Activated T-cell treated with anti-CD3 and anti-CD28 coated beads, Interleukin-2, amount 50 U/mL, for 72 hours (primary cell): ENCODE data around the gene ZC3H10. TPM values are rescaled to one million over a fixed set of nuclear protein-coding genes. Genes with fewer than 3 reads are reported as not detected.
A peak's percentile ranks its signal among the peaks of the same experiment; 100 is the strongest.
"Not testable (repeated sequence)": the region's sequence is repeated elsewhere in the genome, so short reads cannot be mapped to it uniquely, and the experiment has no call there.

Source experiments
- ATAC-seq, 2 donors: fragments of 150-1000 bp; cut with Tn5 transposase; replicated peaks in 1 of 2; 2 replicates each; pipeline ENCODE4 v1.10.0; 2021; ENCODE audit warnings: moderate library complexity in 2 of 2, mild to moderate bottlenecking in 1 of 2
- DNase-seq, 2 donors: peaks; one replicate each; pipeline ENCODE4 v3.0.0; 2021 to 2022; ENCODE audit warnings: mixed read lengths in 1 of 2
- H3K27ac Mint-ChIP-seq: one replicate; pipeline ENCODE4 v1.8.0; 2022; ENCODE audit warnings: mild to moderate bottlenecking, moderate library complexity, mixed read lengths
- H3K27me3 Mint-ChIP-seq: one replicate; pipeline ENCODE4 v1.8.0; 2022; ENCODE audit warnings: low read depth, mixed read lengths
- H3K36me3 Mint-ChIP-seq, 2 donors: one replicate each; pipeline ENCODE4 v1.8.0; 2022; ENCODE audit warnings: mixed read lengths in 2 of 2, mild to moderate bottlenecking in 1 of 2; ENCODE audit not compliant: insufficient read depth in 2 of 2
- H3K4me1 Mint-ChIP-seq: one replicate; pipeline ENCODE4 v1.8.0; 2022; ENCODE audit warnings: low read depth, mixed read lengths
- H3K4me3 Mint-ChIP-seq, 2 donors: one replicate each; pipeline ENCODE4 v1.8.0; 2022; ENCODE audit warnings: mild to moderate bottlenecking in 2 of 2, mixed read lengths in 2 of 2, moderate library complexity in 2 of 2
- H3K9me3 Mint-ChIP-seq, 2 donors: one replicate each; pipeline ENCODE4 v1.8.0; 2022; ENCODE audit warnings: mixed read lengths in 2 of 2
- total RNA-seq, 2 donors: library from RNA; stranded (reverse); gene quantifications; one replicate each; pipeline ENCODE4 v1.2.3, GENCODE V29; 2022

Gene ZC3H10
- total RNA-seq, 2 donors from 2014 or later, result 7.4 to 11.8 TPM

DNA sequence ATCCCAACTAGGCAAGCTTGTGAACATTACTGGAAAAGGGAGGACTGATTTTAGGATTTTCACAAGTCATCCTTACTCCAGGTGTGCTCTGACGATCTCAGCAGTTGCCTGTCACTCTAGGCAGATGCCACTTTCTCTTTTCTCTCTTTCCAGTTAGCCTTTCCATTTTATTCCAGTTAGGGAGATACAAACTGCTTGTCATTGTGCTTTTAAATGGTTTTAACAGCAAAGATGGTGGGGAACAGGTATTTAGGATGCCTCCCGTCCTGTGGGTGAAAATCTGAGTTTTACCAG, 12.5 kb upstream of the ZC3H10 start:
- peak overlapping the region; percentile 94 to 97 for H3K4me3 Mint-ChIP-seq
- H3K4me1 Mint-ChIP-seq, result peaks cover 49% of the 10 kb centered on the region
- H3K9me3 Mint-ChIP-seq, result no peaks in the 10 kb centered on the region
- no peak for DNase-seq
- no peaks in the 10 kb centered on the region for H3K27me3 Mint-ChIP-seq
- H3K27ac Mint-ChIP-seq, result peak overlapping the region; percentile 98
- H3K36me3 Mint-ChIP-seq, result peaks cover 17 to 22% of the 10 kb centered on the region in 2 donors
- ATAC-seq, result no peak

- ATAC-seq (no peak), DNase-seq (no peak)
- Mint-ChIP-seq H3K4me1 (peaks cover 34% of the 10 kb centered on the region), H3K9me3 (no peaks in the 10 kb centered on the region), H3K36me3 (peaks cover 23 to 26% of the 10 kb centered on the region in 2 donors), H3K27ac (peak overlapping the region; percentile 40), H3K4me3 (peak overlapping the region in 1 of 2 donors; percentile 25), H3K27me3 (no peaks in the 10 kb centered on the region)
Measured at GRCh38 chr12:56107242-56107641, 10.8 kb upstream of the ZC3H10 start.

DNA sequence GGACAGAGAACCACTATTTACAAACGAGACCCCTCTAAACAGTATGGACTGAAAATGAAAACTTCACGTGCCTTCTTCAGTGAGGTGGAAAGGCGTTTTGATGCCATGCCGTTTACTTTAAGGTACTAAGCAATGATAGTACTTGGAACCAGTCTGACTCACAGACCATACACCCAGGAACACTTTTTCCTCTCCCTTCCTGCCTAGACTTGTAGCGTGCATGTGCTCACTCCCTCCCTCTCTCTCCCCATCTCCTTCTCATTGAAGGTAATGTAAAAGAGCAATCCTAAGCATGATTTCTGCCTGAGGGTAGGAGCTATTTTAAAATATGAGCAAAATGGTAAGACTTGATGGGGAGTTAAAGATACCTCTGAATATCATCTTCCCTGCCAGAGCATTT, 7.5 kb upstream of the ZC3H10 start:
- no peaks in the 10 kb centered on the region for H3K27me3 Mint-ChIP-seq
- DNase-seq, result no peak
- H3K27ac Mint-ChIP-seq, result no peak overlapping the region
- ATAC-seq, result no peak
- peaks cover 21% of the 10 kb centered on the region for H3K4me1 Mint-ChIP-seq
- peaks cover 15 to 25% of the 10 kb centered on the region in 2 donors for H3K36me3 Mint-ChIP-seq
- no peaks in the 10 kb centered on the region for H3K9me3 Mint-ChIP-seq
- no peak overlapping the region for H3K4me3 Mint-ChIP-seq

- no peak for DNase-seq
- peak overlapping the region; percentile 67 for H3K27ac Mint-ChIP-seq
- no peaks in the 10 kb centered on the region for H3K27me3 Mint-ChIP-seq
- H3K9me3 Mint-ChIP-seq, result no peaks in the 10 kb centered on the region
- ATAC-seq, result no peak
- peaks cover 23 to 31% of the 10 kb centered on the region in 2 donors for H3K36me3 Mint-ChIP-seq
- peak overlapping the region in 1 of 2 donors; percentile 19 for H3K4me3 Mint-ChIP-seq
- peaks cover 19% of the 10 kb centered on the region for H3K4me1 Mint-ChIP-seq
Measured at GRCh38 chr12:56114084-56114483, 4.0 kb upstream of the ZC3H10 start.

DNA sequence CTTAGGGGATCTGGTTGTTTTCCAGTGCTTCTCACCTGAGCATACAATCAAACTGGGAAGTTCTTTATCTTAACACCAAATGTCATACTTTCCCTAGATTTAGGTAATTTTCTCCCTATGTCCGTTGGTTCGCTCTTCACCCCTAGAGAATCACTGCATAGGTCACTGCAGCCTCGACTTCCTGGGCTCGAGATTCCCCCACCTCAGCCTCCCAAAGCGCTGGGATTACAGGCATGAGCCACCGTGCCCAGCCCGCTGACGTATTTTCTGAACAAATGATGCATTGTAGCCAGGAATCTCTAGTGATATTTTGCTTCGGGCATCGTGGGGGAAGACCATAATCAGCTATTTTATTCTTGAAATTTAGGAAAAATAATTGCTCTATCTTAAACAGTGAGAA, 2.7 kb upstream of the ZC3H10 start:
- Mint-ChIP-seq H3K4me1 (peaks cover 32% of the 10 kb centered on the region), H3K27me3 (no peaks in the 10 kb centered on the region), H3K4me3 (peak overlapping the region; percentile 90 to 93), H3K27ac (peak overlapping the region; percentile 99), H3K9me3 (no peaks in the 10 kb centered on the region), H3K36me3 (peaks cover 21 to 26% of the 10 kb centered on the region in 2 donors)
- no peak for DNase-seq
- no peak for ATAC-seq

DNA sequence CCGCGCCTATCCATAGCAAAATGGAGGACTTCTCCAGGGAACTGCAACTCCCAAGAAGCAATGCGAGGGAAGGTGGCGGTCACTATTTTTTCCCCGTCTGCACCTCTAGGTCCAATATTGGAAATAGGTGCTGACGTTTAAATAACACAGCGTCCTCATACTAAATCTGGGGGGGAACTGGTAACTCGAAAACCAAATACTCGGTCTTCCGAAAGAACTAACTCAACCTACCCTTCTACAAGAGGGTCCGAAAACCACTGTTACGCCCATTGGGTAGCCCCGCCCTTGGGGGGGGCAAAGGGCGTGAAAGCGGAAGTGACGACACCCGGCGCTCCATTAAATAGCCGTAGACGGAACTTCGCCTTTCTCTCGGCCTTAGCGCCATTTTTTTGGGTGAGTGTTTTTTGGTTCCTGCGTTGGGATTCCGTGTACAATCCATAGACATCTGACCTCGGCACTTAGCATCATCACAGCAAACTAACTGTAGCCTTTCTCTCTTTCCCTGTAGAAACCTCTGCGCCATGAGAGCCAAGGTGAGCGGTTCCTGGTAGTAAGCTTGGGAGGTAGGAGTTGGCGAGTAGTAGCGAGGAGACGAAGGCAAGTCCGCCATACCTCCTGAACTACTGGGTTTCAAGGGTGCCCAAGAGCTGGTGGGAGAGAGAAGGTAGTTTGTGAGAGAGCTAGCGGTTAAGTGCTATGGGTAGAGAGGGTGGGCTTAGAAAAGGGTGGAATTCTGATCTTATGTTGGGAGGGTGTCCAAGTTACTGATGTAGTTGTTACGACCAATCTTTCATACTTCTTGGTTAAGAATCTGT, 1.6 kb upstream of the ZC3H10 start, which contains the start of gene RPL41:
RPL41 (plus strand) TSS at position 367 of the 815 bp plus-strand sequence.
- Mint-ChIP-seq H3K27me3 (no peaks in the 10 kb centered on the region), H3K4me3 (peak within 1 kb of the TSS; percentile 90 to 93), H3K4me1 (peaks cover 32% of the 10 kb centered on the region), H3K27ac (peak within 1 kb of the TSS; percentile 99), H3K9me3 (no peaks in the 10 kb centered on the region), H3K36me3 (peaks cover 16 to 22% of the 10 kb centered on the region in 2 donors)
- ATAC-seq (peak; percentile 48 to 55), DNase-seq (peak; percentile 94 to 96)

GRCh38 chr12:56117082-56117706, 872 bp upstream of the ZC3H10 start:
- H3K9me3 Mint-ChIP-seq, H3K27me3 Mint-ChIP-seq, DNase-seq, ATAC-seq: not testable (repeated sequence)
- H3K36me3 Mint-ChIP-seq, result peaks cover 16 to 26% of the 10 kb centered on the region in 2 donors
- peak overlapping the region; percentile 99 for H3K27ac Mint-ChIP-seq
- H3K4me3 Mint-ChIP-seq, result peak overlapping the region; percentile 90 to 93
- H3K4me1 Mint-ChIP-seq, result peaks cover 32% of the 10 kb centered on the region

DNA sequence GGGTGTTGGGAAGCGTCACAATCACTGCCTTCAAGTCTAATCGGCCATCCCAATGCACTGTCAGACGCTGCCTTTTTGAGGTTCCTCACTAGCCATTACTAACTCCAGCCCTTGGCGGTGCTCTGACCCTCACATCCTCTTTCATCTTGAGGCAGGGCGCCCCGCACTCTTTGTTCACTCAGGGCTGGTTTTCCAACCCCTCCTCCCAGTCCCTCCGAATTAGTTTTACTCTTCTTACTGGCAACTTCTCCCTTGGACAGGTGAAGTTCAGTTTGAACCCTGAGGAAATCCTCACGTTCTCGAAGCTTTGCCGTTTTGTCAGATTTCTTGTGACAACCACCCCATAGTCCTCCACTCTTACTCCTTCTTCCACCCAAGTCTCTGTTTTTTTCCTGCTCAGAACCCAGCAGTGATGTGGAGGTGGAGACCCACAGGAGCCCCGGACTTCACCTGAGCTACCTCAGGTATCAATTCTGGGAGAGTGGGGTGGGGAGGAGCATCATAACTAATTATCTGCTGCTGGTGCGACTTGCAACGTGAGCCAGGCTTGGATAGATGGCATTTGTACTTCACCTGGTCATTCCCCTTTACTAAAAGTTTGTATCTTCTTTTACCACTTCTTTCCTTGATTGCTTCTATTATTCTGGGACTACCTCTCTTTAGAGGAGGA, 757 bp downstream of the ZC3H10 start:
- H3K27ac Mint-ChIP-seq, result peak overlapping the region; percentile 66
- peaks cover 16 to 21% of the 10 kb centered on the region in 2 donors for H3K36me3 Mint-ChIP-seq
- DNase-seq (no peak), ATAC-seq (peak in 1 of 2 donors; percentile 3)
- no peaks in the 10 kb centered on the region for H3K9me3 Mint-ChIP-seq
- peak overlapping the region; percentile 90 to 93 for H3K4me3 Mint-ChIP-seq
- H3K27me3 Mint-ChIP-seq, result no peaks in the 10 kb centered on the region
- H3K4me1 Mint-ChIP-seq, result peaks cover 34% of the 10 kb centered on the region

DNA sequence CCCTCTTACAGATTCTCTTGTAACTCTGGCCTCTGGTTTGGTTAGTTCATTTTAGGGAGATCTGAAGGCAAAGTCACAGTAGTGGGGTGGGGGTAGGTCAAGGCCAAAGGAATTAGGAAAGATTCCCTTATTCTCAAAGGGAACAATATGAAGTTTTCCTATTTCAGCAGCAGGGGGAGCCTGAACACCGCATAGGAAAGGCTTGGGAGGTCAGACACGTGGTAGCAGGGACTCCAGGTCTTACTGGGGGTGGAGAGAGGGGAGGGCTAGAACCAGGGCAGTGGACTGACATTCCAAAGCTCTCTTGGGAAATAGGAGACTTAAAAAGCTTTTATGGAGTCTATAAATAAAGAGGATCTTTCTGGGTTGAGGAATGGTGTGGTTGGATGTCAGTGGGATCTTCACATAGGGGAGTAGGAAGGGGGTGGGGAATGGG, 1.3 kb downstream of the ZC3H10 start:
- Mint-ChIP-seq H3K36me3 (peaks cover 16 to 27% of the 10 kb centered on the region in 2 donors), H3K27me3 (no peaks in the 10 kb centered on the region)

DNA sequence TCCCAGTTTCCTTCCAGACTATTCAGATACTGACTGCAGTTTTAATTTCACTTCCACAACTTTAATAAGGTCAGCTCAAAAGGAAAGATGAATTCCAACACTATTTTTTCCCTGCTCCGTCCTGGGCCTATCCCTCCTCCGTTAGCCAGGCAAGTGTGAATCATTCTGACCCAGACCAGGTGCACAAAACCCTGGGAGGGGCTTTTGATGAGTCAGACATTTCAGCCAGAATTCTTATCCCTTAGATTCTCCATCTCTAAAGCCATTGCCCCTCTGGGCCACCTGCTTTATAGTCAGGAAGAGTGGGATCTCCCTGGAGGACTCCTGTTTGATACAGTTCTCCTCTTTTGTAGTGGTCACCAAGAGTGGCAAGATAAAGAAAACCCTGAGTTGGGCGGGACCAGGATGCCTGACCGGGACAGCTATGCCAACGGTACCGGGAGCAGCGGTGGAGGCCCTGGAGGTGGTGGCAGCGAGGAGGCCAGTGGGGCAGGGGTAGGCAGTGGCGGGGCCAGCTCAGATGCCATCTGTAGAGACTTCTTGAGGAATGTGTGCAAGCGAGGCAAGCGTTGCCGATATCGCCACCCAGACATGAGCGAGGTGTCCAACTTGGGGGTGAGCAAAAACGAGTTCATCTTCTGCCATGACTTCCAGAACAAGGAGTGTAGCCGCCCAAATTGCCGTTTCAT, 2.2 kb downstream of the ZC3H10 start:
- peaks cover 39% of the 10 kb centered on the region for H3K4me1 Mint-ChIP-seq
- peaks cover 16 to 27% of the 10 kb centered on the region in 2 donors for H3K36me3 Mint-ChIP-seq
- ATAC-seq (no peak), DNase-seq (no peak)
- no peak overlapping the region for H3K4me3 Mint-ChIP-seq
- H3K27me3 Mint-ChIP-seq, result no peaks in the 10 kb centered on the region
- H3K27ac Mint-ChIP-seq, result peak overlapping the region; percentile 16
- H3K9me3 Mint-ChIP-seq, result no peaks in the 10 kb centered on the region

More for the DNA sequence above, 1.3 kb downstream of the ZC3H10 start:
- Mint-ChIP-seq H3K4me1 (peaks cover 39% of the 10 kb centered on the region), H3K27ac (peak overlapping the region; percentile 66), H3K4me3 (peak overlapping the region; percentile 90 to 93), H3K9me3 (no peaks in the 10 kb centered on the region)
- DNase-seq (peak; percentile 63 to 69), ATAC-seq (no peak)

GRCh38 chr12:56121204-56121870, 3.3 kb downstream of the ZC3H10 start:
- H3K9me3 Mint-ChIP-seq, result no peaks in the 10 kb centered on the region
- DNase-seq (no peak), ATAC-seq (no peak)
- peaks cover 40% of the 10 kb centered on the region for H3K4me1 Mint-ChIP-seq
- no peaks in the 10 kb centered on the region for H3K27me3 Mint-ChIP-seq
- H3K36me3 Mint-ChIP-seq, result peaks cover 16 to 27% of the 10 kb centered on the region in 2 donors
- no peak overlapping the region for H3K4me3 Mint-ChIP-seq
- no peak overlapping the region for H3K27ac Mint-ChIP-seq

DNA sequence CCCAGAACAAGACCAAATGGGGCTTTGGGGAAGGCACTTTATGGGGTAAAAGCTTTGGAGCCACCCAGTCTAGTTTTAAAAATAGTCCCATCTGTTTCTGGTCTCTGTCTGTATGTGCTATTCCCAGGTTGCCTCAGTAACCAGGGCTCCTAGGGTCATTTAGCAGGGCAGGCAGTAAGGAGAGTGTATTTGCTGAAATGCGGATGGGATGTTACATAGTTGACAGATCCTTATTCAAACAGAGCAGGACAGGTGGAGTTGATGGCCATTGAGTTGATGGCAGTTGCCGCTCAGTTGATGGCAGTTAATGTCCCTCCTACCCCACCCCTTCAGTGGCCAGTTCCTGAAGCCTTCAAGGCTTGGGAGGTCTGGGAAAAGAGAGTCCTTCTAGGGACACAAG, 4.6 kb downstream of the ZC3H10 start:
- ATAC-seq, result no peak
- DNase-seq, result no peak
- Mint-ChIP-seq H3K4me3 (no peak overlapping the region), H3K27ac (no peak overlapping the region), H3K9me3 (no peaks in the 10 kb centered on the region), H3K4me1 (peaks cover 51% of the 10 kb centered on the region), H3K27me3 (no peaks in the 10 kb centered on the region), H3K36me3 (peaks cover 6 to 16% of the 10 kb centered on the region in 2 donors)
